GM19395 (cell line): Measurements from ENCODE around the gene ATP1B4.

Experiments used
- ATAC-seq: cut with Tn5 transposase; IDR thresholded peaks from one replicate; pipeline ENCODE4 v1.9.1; 2021; ENCODE audit warnings: mild to moderate bottlenecking, moderate library complexity; ENCODE audit not compliant: unreplicated experiment

The ATP1B4 gene

DNA sequence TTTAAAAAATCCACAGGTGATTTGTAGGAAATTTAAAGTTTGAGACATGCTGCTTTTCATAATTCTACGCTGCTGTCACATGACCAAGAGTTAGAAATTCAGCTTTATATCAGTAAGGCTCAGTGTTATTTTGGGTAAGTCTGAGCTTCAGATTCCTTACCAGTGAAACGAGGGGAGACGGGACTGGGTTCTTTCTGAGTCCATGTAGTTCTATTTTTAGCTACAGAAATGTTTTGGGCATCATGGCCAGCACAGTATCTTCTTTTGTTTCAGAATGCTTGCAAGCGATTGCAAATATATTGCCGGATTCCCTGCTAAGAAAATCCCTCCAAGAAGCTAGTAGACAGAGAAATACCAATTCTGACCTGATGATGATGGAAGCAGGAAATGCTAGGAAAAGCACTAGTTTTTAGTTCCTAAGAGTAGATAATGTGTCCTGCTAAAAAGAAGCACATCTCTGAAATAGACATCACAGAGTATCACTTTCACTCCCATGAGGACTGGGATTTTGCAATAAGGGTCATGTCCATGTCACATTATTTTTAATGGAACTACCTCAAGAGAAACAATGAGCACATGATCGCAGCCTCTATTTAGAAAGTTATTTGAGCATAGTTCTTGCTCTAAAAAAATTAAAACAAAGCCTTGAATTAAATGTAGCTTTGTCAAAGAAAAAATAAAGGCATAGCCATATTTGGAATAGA lies 10.9 kb downstream of the ATP1B4 start:
- no peak for ATAC-seq

DNA sequence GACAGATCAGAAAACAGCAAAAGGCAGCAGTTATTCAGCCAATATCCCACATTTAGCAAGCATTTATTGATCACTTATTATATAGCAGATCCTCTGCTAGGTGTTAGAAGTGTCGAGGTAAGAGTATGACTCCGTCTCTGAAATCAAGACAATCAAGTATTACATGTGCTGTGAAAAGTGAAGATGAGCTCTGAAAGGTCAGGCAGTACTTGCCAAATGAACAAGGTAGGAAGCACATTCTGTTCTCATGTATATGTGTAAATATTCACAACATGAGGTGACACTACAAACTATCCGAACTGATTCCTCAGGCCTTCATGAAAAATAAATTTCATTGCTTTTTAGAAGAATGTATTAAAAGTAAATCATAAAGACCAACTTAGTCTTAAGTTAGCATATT lies 15.3 kb downstream of the ATP1B4 start:
- no peak for ATAC-seq

DNA sequence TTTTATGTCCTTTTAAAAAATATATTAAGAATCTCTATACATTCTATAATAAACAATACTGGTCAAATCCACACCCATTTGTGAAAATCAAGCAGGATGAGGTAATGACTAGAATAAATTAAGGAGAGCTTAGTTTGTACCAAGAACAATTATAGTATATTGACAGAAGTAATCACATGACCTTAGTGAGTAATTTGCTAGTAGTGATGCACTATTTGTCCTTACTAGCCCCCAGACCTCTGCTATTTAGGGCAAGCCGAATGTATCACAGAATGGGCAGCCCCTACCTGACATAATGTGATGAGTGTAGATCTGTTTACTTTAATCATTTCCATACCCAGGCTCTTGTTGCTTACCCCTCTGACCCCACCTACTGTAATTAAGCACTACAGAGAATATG lies 15.8 kb downstream of the ATP1B4 start:
- ATAC-seq = no peak

DNA sequence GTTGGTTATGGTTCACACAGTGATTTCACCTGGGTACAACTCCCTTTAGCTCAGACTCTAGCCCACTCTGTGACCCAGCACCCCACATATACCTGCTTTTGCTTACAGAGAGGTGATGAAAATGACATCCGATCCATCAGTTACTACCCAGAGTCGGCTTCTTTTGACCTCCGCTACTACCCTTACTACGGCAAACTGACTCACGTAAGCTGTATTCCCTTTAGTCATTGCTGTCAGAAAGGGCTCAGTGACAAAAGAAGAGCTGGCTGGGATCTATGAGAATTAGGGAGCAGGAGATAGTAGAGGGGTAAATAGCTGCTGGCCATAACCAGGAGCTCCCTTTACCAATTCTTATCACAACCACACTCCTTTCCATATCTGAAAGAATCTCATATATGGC lies 16.7 kb downstream of the ATP1B4 start:
- ATAC-seq = no peak

- ATAC-seq = no peak
Measured at GRCh38 chrX:120379937-120380681, 18.2 kb downstream of the ATP1B4 start.

GRCh38 chrX:120380699-120381098 lies 18.8 kb downstream of the ATP1B4 start:
- peak; percentile 82 for ATAC-seq

GRCh38 chrX:120401301-120401700 lies 39.4 kb downstream of the ATP1B4 start:
- no peak for ATAC-seq

GRCh38 chrX:120402369-120402768 lies 40.5 kb downstream of the ATP1B4 start:
- no peak for ATAC-seq

DNA sequence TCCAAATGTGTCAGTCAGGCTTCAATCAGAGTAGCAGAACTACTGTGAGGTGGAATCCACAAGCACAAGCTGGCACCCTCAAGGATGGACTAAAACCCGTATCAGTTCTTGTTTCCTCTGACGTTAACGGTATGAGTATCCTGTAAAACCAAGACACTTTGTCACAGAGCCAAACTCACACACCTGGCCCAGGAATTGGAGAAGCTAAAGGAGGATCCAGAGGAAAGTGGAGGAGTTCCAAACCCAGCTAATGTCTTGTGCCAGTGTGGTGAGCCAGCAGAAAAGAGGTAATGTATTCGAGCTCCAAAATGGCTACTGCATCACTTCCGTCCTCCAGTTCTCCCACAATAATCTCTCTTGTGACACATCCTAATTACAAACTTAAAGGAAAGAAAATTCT lies 44.7 kb downstream of the ATP1B4 start:
- no peak for ATAC-seq

- no peak for ATAC-seq
Measured at GRCh38 chrX:120408168-120408567, 46.3 kb downstream of the ATP1B4 start.

GRCh38 chrX:120419463-120419862 lies 57.6 kb downstream of the ATP1B4 start:
- peak; percentile 80 for ATAC-seq

DNA sequence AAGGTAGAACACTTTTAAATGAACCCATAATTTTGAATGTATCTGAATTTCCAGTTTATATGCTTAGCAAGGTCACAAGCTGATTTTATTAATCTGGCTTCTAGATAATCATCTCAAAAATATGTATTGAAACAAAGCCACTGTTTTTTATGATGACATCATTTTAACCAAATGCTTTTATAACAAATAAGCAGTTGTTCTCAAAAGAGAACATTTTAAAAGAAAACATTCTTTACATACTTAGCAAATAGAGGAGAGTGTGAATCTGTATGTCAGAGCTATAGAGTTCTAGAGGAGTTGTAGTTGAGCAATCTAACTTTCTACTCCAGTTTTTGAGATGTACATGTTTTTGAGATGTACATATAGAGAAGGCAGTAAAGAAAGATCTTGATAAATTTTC lies 64.7 kb downstream of the ATP1B4 start:
- no peak for ATAC-seq

DNA sequence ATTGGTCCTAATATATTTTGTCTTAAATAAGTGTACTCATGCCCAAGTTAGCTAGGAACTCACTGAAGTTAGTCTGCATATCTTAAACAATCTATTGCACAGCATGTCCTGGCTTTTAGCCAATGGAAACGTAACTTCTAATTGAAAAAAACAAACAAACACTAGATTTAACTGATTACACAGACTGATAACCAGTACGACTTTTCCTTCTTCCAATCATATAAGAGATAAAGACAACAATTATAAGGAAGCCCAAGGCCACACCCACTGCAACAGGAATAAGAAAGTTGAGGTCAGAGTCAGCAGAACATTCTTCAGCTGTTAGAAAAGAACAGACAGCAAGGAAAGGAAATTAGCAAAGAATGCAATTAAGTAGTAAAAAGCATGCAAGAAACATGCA lies 66.4 kb downstream of the ATP1B4 start:
- no peak for ATAC-seq

DNA sequence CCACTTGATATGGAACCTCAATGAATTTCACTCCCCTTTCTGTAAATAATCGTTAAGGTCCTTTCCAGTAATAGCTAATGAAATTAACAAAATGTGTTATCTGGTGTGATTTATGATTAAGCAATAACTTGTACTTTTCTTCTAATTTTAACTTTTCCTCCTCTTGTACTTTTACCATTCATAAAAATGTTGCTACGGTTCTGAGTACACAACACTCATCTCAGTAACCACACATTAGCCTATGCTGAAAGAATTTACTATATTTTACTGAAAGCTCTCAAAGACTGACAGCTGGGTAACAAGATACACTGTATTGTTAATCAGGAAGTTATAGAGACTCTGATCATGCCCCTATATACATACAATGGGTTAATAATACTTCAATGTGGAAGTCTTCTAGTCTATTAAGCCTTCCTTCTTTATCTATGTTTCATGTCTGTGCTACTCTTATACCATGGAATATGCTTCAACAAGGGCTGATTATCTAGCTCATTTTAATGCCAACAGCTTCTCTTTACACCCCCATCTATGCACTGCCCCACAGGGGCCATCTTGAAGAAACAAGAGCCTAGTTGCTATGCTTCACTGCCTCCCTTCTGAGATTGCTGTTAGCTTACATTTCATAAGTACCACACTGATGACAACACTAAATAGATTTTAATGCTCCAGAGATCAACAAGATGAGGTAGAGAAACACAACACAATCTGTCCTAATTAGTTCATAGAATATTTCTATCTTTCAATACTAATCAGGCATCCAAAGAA lies 68.1 kb downstream of the ATP1B4 start:
- ATAC-seq = peak; percentile 80
